Bronchus fibroblast of lung (primary cell): ENCODE results near the gene KL. TPM values are rescaled to one million over a fixed set of nuclear protein-coding genes. Genes with fewer than 3 reads are reported as not detected.

Experiments used
- total RNA-seq: library from RNA; depleted of rRNA; stranded (reverse); fragments of >200 nt; gene quantifications from 2 replicates; pipeline ENCODE4 v1.2.3, GENCODE V29; 2015

KL gene
- not detected in 2 replicates for total RNA-seq

GRCh38 chr13:33016414-33017322 lies at the start of gene KL:
TSS of gene KL (plus strand) at chr13:33016423. CDS start at chr13:33016441, 18 bp downstream.

